GM12878 (cell line): Measurements from ENCODE around the gene BRWD1. TPM values are rescaled to one million over a fixed set of nuclear protein-coding genes. Genes with fewer than 3 reads are reported as not detected.

ENCODE experiments used
- EP300 ChIP-seq, 2 experiments: fragments of 150-350 bp in 1 of 2; IDR thresholded peaks; 2 replicates each; pipeline ENCODE4 v1.6.1; 2011 to 2012; ENCODE audit warnings: low read depth in 2 of 2, low read length in 2 of 2, borderline replicate concordance in 1 of 2, improper control_type of control experiment in 1 of 2, inconsistent platforms in 1 of 2; ENCODE audit not compliant: control insufficient read depth in 1 of 2
- FOS ChIP-seq: IDR thresholded peaks from 3 replicates; pipeline ENCODE4 v1.6.1; 2011; ENCODE audit warnings: borderline replicate concordance; ENCODE audit not compliant: insufficient read length; ENCODE audit errors: extremely low read depth
- IKZF1 ChIP-seq: fragments of 450-650 bp; conservative IDR thresholded peaks from 2 replicates; pipeline ENCODE4 v1.6.1; 2017; ENCODE audit warnings: antibody characterized with exemption, mild to moderate bottlenecking
- JUND ChIP-seq: IDR thresholded peaks from 2 replicates; pipeline ENCODE4 v1.6.1; 2012; ENCODE audit warnings: low read depth, mild to moderate bottlenecking, low read length, improper control_type of control experiment, moderate library complexity
- MEF2B ChIP-seq: fragments of 450-650 bp; IDR thresholded peaks from 2 replicates; pipeline ENCODE4 v1.6.1; 2018; ENCODE audit warnings: mild to moderate bottlenecking, moderate library complexity; ENCODE audit not compliant: partially characterized antibody, poor library complexity, severe bottlenecking
- MTA2 ChIP-seq: fragments of 450-650 bp; IDR thresholded peaks from 2 replicates; pipeline ENCODE4 v1.6.1; 2016; ENCODE audit warnings: low read depth, mild to moderate bottlenecking, moderate library complexity
- MXI1 ChIP-seq: fragments of 150-350 bp; IDR thresholded peaks from 2 replicates; pipeline ENCODE4 v1.6.1; 2011; ENCODE audit warnings: low read depth, mild to moderate bottlenecking, inconsistent platforms, low read length, improper control_type of control experiment
- NFXL1 ChIP-seq: fragments of 450-650 bp; IDR thresholded peaks from 2 replicates; pipeline ENCODE4 v1.6.1; 2017; ENCODE audit warnings: antibody characterized with exemption, mild to moderate bottlenecking, borderline replicate concordance
- NR2F1 ChIP-seq: fragments of 450-650 bp; conservative IDR thresholded peaks from 2 replicates; pipeline ENCODE4 v1.6.1; 2017; ENCODE audit warnings: mild to moderate bottlenecking
- PAX5 ChIP-seq: IDR thresholded peaks from 2 replicates; pipeline ENCODE4 v1.6.1; 2011; ENCODE audit warnings: low read depth, low read length, borderline replicate concordance
- PML ChIP-seq: IDR thresholded peaks from 2 replicates; pipeline ENCODE4 v1.6.1; 2012; ENCODE audit warnings: low read length, inconsistent platforms
- POLR2AphosphoS5 ChIP-seq: IDR thresholded peaks from 2 replicates; pipeline ENCODE4 v1.6.1; 2011; ENCODE audit warnings: mild to moderate bottlenecking, low read length, inconsistent platforms
- RCOR1 ChIP-seq: conservative IDR thresholded peaks from 2 replicates; pipeline ENCODE4 v1.6.1; 2012; ENCODE audit warnings: low read depth, low read length, improper control_type of control experiment
- RFX5 ChIP-seq: IDR thresholded peaks from 2 replicates; pipeline ENCODE4 v1.6.1; 2011; ENCODE audit warnings: low read depth, low read length, improper control_type of control experiment
- STAT3 ChIP-seq: IDR thresholded peaks from 2 replicates; pipeline ENCODE4 v1.6.1; 2011; ENCODE audit warnings: low read depth, low read length, improper control_type of control experiment
- YBX1 ChIP-seq: fragments of 450-650 bp; IDR thresholded peaks from 2 replicates; pipeline ENCODE4 v1.6.1; 2016; ENCODE audit warnings: antibody characterized with exemption
- polyA plus RNA-seq, 11 experiments: library from polyadenylated mRNA; depleted of rRNA in 4 of 11; unstranded in 6 of 11; stranded (reverse) in 5 of 11; fragments of >200 nt; fragmentation: Nextera tagmentation in 4 of 11; fragmentation: Illumina TruSeq in 1 of 11; extraction: Ambion mirVana in 4 of 11; extraction: Trizol in 1 of 11; gene quantifications; 1 replicate in 1 of 11; 2 replicates in 10 of 11; pipeline versions ENCODE4 v1.2.1 to v1.2.3, GENCODE V29; 2011 to 2016; ENCODE audit warnings: inconsistent platforms in 2 of 11, missing spikeins in 2 of 11, low read depth in 1 of 11
- total RNA-seq, 4 experiments: library from RNA; depleted of rRNA in 3 of 4; stranded (reverse); fragments of >200 nt in 3 of 4; fragmentation: Illumina TruSeq in 1 of 4; extraction: Trizol in 1 of 4; gene quantifications; 2 replicates each; pipeline versions ENCODE4 v1.2.1 to v1.2.3, GENCODE V29; 2013 to 2021
- TF ChIP-seq, protein P1 (sequence below): IDR thresholded peaks from 2 replicates; pipeline ENCODE4 v1.6.1; 2011; ENCODE audit warnings: borderline replicate concordance, low read depth, mild to moderate bottlenecking, moderate library complexity, mixed read lengths, low read length; ENCODE audit not compliant: insufficient read depth; ENCODE audit errors: extremely low read length
- TF ChIP-seq, protein P2 (sequence below): IDR thresholded peaks from 2 replicates; pipeline ENCODE4 v1.6.1; 2012; ENCODE audit warnings: low read depth, low read length, improper control_type of control experiment
- TF ChIP-seq, protein P3 (sequence below): IDR thresholded peaks from 2 replicates; pipeline ENCODE4 v1.6.1; 2012; ENCODE audit warnings: low read length, inconsistent platforms
- TF ChIP-seq, protein P4 (sequence below): IDR thresholded peaks from 2 replicates; pipeline ENCODE4 v1.6.1; 2011; ENCODE audit warnings: low read depth, mild to moderate bottlenecking, low read length, moderate library complexity, borderline replicate concordance; ENCODE audit errors: extremely low read depth

The BRWD1 gene
- total and polyA plus RNA-seq, 10 of the 15 experiments (the other 5 are each of a cell fraction or from before 2014, with no cell fraction given): 3.1 to 19.0 (median 13.5) TPM

DNA sequence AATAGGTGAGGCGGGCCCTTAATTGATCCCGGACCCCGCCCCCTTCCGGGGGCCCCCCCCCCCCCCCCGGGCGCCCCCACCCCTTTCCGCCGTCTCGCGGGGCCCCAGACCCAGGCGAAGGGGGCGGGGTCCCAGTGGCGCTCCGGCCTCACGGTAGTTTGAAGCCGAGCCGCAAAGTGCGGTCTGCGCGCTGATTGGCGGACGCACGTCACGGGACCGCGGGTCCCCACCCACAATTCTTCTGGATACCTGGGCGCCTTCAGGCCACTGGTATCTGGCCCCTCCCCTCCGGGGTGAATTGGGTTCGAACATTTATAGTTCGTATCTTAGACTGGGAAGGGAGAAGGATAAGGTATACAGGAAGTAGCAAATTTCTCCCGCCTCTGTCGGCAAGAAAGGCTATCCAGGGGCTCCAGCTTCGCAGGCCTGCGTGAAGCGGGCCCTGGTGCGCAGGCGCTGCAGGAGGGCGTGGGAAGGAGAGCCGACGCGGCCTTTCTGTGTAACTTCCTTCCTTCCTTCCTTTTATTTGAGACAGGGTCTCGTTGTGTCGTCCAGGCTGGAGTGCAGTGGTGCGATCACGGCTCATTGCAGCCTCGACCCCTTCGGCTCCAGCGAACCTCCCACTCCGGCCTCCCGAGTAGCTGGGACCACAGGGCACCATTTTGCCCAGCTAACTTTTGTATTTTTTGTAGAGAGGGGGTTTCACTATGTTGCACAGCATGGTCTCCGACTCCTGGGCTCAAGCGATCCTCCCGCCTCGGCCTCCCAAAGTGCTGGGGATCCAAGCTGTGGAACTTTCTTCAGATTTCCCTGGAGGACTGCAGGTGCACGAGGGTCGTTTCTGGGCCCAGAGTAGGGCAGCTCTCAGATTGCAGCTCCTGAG, 36.0 kb upstream of the BRWD1 start (continued):
- TF ChIP-seq MTA2 (peak; percentile 15; the same call in 1 of the 2 replicates), PML (peak; percentile 81), STAT3 (no peak), IKZF1 (peak; percentile 50), EP300 (IDR thresholded peaks at IDR 0.05; ENCODE audit: borderline replicate concordance in 1 of 2, control insufficient read depth in 1 of 2, low read depth in 2 of 2, low read length in 2 of 2) (no peak), RCOR1 (no peak), MEF2B (no peak), MXI1 (no peak), NFXL1 (no peak), RFX5 (no peak), JUND (no peak), YBX1 (no peak), PAX5 (no peak), POLR2AphosphoS5 (peak; percentile 91), NR2F1 (no peak), FOS (peak; percentile 30)
- TF ChIP-seq, protein P1, sequence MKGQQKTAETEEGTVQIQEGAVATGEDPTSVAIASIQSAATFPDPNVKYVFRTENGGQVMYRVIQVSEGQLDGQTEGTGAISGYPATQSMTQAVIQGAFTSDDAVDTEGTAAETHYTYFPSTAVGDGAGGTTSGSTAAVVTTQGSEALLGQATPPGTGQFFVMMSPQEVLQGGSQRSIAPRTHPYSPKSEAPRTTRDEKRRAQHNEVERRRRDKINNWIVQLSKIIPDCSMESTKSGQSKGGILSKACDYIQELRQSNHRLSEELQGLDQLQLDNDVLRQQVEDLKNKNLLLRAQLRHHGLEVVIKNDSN: peak; percentile 89
- TF ChIP-seq, protein P2, sequence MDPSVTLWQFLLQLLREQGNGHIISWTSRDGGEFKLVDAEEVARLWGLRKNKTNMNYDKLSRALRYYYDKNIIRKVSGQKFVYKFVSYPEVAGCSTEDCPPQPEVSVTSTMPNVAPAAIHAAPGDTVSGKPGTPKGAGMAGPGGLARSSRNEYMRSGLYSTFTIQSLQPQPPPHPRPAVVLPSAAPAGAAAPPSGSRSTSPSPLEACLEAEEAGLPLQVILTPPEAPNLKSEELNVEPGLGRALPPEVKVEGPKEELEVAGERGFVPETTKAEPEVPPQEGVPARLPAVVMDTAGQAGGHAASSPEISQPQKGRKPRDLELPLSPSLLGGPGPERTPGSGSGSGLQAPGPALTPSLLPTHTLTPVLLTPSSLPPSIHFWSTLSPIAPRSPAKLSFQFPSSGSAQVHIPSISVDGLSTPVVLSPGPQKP: no peak
- TF ChIP-seq, protein P3, sequence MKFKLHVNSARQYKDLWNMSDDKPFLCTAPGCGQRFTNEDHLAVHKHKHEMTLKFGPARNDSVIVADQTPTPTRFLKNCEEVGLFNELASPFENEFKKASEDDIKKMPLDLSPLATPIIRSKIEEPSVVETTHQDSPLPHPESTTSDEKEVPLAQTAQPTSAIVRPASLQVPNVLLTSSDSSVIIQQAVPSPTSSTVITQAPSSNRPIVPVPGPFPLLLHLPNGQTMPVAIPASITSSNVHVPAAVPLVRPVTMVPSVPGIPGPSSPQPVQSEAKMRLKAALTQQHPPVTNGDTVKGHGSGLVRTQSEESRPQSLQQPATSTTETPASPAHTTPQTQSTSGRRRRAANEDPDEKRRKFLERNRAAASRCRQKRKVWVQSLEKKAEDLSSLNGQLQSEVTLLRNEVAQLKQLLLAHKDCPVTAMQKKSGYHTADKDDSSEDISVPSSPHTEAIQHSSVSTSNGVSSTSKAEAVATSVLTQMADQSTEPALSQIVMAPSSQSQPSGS: no peak
- TF ChIP-seq, protein P4, sequence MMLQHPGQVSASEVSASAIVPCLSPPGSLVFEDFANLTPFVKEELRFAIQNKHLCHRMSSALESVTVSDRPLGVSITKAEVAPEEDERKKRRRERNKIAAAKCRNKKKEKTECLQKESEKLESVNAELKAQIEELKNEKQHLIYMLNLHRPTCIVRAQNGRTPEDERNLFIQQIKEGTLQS: no peak
